A673 (cell line): ENCODE data around the gene MSH5. TPM values are rescaled to one million over a fixed set of nuclear protein-coding genes. Genes with fewer than 3 reads are reported as not detected.

Source experiments
- BruUV-seq: library from RNA; stranded (reverse); fragments of 400-500 nt; replicated peaks from 2 replicates; lab custom pipeline; 2021; lab: Mats Ljungman, UMichigan
- CTCF ChIA-PET: fragments of 300-600 bp; sonication (Branson Sonifier 250); formaldehyde crosslinking; loops from one replicate; lab custom pipeline; 2022; ENCODE audit warnings: antibody characterized with exemption; lab: Charles Lee
- POLR2A ChIA-PET: fragments of 300-600 bp; sonication (Branson Sonifier 250); formaldehyde crosslinking; loops from one replicate; lab custom pipeline; 2022; ENCODE audit warnings: antibody characterized with exemption; ENCODE audit not compliant: low non-redundant PET; lab: Charles Lee
- DNase-seq: peaks from one replicate; pipeline ENCODE4 v3.0.0-alpha.2; 2015; ENCODE audit warnings: low spot score
- H3K27ac ChIP-seq: fragments of 200-600 bp; sonication (generic); 2 replicates; pipeline ENCODE4 v1.5.1; 2016; ENCODE audit warnings: mixed run types, low read depth, mild to moderate bottlenecking, mixed read lengths, antibody characterized with exemption, low read length; ENCODE audit not compliant: poor library complexity, severe bottlenecking
- H3K27me3 ChIP-seq: fragments of 200-600 bp; sonication (generic); replicated peaks from 2 replicates; pipeline ENCODE4 v1.6.1; 2017; ENCODE audit warnings: mixed run types, low read depth, mild to moderate bottlenecking, mixed read lengths, antibody characterized with exemption, low read length; ENCODE audit not compliant: insufficient read depth, poor library complexity
- H3K36me3 ChIP-seq: fragments of 200-600 bp; sonication (generic); 2 replicates; pipeline ENCODE4 v1.6.1; 2016; ENCODE audit warnings: mixed run types, mild to moderate bottlenecking, mixed read lengths, antibody characterized with exemption, low read length; ENCODE audit not compliant: insufficient read depth, poor library complexity, severe bottlenecking
- H3K4me1 ChIP-seq: fragments of 200-600 bp; sonication (generic); 2 replicates; pipeline ENCODE4 v1.6.1; 2017; ENCODE audit warnings: mixed run types, mild to moderate bottlenecking, mixed read lengths, antibody characterized with exemption, low read length; ENCODE audit not compliant: insufficient read depth, poor library complexity, severe bottlenecking
- H3K4me3 ChIP-seq: fragments of 200-600 bp; sonication (generic); 2 replicates; pipeline ENCODE4 v1.5.1; 2016; ENCODE audit warnings: low read depth, mixed run types, mild to moderate bottlenecking, mixed read lengths, low read length; ENCODE audit not compliant: poor library complexity, severe bottlenecking
- H3K9me3 ChIP-seq: fragments of 200-600 bp; sonication (generic); 2 replicates; pipeline ENCODE4 v1.6.1; 2016; ENCODE audit warnings: mixed run types, low read depth, mild to moderate bottlenecking, mixed read lengths, antibody characterized with exemption, low read length; ENCODE audit not compliant: poor library complexity, severe bottlenecking
- EZH2 ChIP-seq: fragments of 200-600 bp; sonication (generic); IDR thresholded peaks from 2 replicates; pipeline ENCODE4 v1.6.1; 2017; ENCODE audit warnings: borderline replicate concordance, low read depth, mild to moderate bottlenecking, mixed read lengths, antibody characterized with exemption, low read length; ENCODE audit not compliant: poor library complexity, severe bottlenecking
- intact Hi-C: fragments of 100-400 bp; cut with micrococcal nuclease; formaldehyde crosslinking; loops from one replicate; pipeline ENCODE4 v1.10.0; 2022; ENCODE audit not compliant: unreplicated experiment
- total RNA-seq: library from RNA; stranded (reverse); gene quantifications from 2 replicates; pipeline ENCODE4 v1.2.3, GENCODE V29; 2021
- TF ChIP-seq, protein P1 (sequence below): fragments of 300-800, 200-600 bp; sonication (generic); conservative IDR thresholded peaks from 2 replicates; pipeline ENCODE4 v1.5.1; 2017; ENCODE audit warnings: low read depth, mild to moderate bottlenecking, antibody characterized with exemption, low read length, moderate library complexity, mixed read lengths

Gene MSH5
- total RNA-seq, 1 experiment from 2014 or later, result 76.4 TPM

GRCh38 chr6:31781244-31782125, 41.7 kb downstream of the MSH5 start:
- H3K27ac ChIP-seq, result no peak overlapping the region
- H3K4me3 ChIP-seq, result no peak overlapping the region
- H3K9me3 ChIP-seq, result no peaks in the 10 kb centered on the region
- H3K36me3 ChIP-seq, result peaks cover 78% of the 10 kb centered on the region
- no peaks in the 10 kb centered on the region for H3K27me3 ChIP-seq
- ChIA-PET CTCF (no interaction called here), POLR2A (no interaction called here)
- intact Hi-C loops, result no loop called here
- no TSS peak for BruUV-seq
- peaks cover 11% of the 10 kb centered on the region for H3K4me1 ChIP-seq
- no peak for DNase-seq
- TF ChIP-seq, protein P1, sequence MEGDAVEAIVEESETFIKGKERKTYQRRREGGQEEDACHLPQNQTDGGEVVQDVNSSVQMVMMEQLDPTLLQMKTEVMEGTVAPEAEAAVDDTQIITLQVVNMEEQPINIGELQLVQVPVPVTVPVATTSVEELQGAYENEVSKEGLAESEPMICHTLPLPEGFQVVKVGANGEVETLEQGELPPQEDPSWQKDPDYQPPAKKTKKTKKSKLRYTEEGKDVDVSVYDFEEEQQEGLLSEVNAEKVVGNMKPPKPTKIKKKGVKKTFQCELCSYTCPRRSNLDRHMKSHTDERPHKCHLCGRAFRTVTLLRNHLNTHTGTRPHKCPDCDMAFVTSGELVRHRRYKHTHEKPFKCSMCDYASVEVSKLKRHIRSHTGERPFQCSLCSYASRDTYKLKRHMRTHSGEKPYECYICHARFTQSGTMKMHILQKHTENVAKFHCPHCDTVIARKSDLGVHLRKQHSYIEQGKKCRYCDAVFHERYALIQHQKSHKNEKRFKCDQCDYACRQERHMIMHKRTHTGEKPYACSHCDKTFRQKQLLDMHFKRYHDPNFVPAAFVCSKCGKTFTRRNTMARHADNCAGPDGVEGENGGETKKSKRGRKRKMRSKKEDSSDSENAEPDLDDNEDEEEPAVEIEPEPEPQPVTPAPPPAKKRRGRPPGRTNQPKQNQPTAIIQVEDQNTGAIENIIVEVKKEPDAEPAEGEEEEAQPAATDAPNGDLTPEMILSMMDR, result no peak
- TF ChIP-seq EZH2, result no peak

GRCh38 chr6:31782126-31782855, 42.5 kb downstream of the MSH5 start:
- no peak overlapping the region for H3K27ac ChIP-seq
- ChIA-PET POLR2A (no interaction called here), CTCF (no interaction called here)
- H3K27me3 ChIP-seq, result no peaks in the 10 kb centered on the region
- no peak overlapping the region for H3K4me3 ChIP-seq
- H3K36me3 ChIP-seq, result peaks cover 82% of the 10 kb centered on the region
- DNase-seq, result no peak
- intact Hi-C loops, result no loop called here
- no peaks in the 10 kb centered on the region for H3K9me3 ChIP-seq
- TSS peak; percentile 42 for BruUV-seq
- H3K4me1 ChIP-seq, result peaks cover 3% of the 10 kb centered on the region
- TF ChIP-seq, protein P1, result no peak
- TF ChIP-seq EZH2, result no peak

GRCh38 chr6:31784098-31784925, 44.5 kb downstream of the MSH5 start:
- Histone ChIP-seq H3K27me3 (no peaks in the 10 kb centered on the region), H3K4me1 (no peaks in the 10 kb centered on the region), H3K9me3 (no peaks in the 10 kb centered on the region), H3K4me3 (no peak overlapping the region), H3K36me3 (peaks cover 72% of the 10 kb centered on the region), H3K27ac (no peak overlapping the region)
- DNase-seq, result no peak
- TF ChIP-seq, protein P1, result no peak
- no peak for TF ChIP-seq EZH2
- BruUV-seq, result no TSS peak
- intact Hi-C loops, result no loop called here
- ChIA-PET CTCF (no interaction called here), POLR2A (interaction anchor here (0.5 kb wide), 1 partner anchor 9 kb away, joined by 3 read pairs; no protein-coding TSS in a partner anchor)
